Measurements from ENCODE around the gene SHISA7.
"Not testable (repeated sequence)": the region's sequence is repeated elsewhere in the genome, so short reads cannot be mapped to it uniquely, and the experiment has no call there.

The SHISA7 gene

GRCh38 chr19:55462722-55463121 is 19.6 kb upstream of the SHISA7 start:
- no peak for DNase-seq

GRCh38 chr19:55461974-55462626 is 19.0 kb upstream of the SHISA7 start:
- DNase-seq, result no peak

- peak; percentile 100 for DNase-seq
These were observed 18.3 kb upstream of the SHISA7 start, which contains the start of gene ISOC2 for GRCh38 chr19:55461259-55461973. TSS of gene ISOC2 (minus strand) at chr19:55461642. CDS start at chr19:55456486, 5,156 bp downstream.

GRCh38 chr19:55460670-55461258 is 17.7 kb upstream of the SHISA7 start:
- no peak for DNase-seq

GRCh38 chr19:55459950-55460657 is 17.0 kb upstream of the SHISA7 start:
- DNase-seq, result no peak

- no peak for DNase-seq
These were observed 16.4 kb upstream of the SHISA7 start for GRCh38 chr19:55459551-55459949.

- no peak for DNase-seq
These were observed 14.8 kb upstream of the SHISA7 start for GRCh38 chr19:55457683-55458457.

- no peak for DNase-seq
These were observed 13.2 kb upstream of the SHISA7 start for GRCh38 chr19:55456347-55456746.

- no peak for DNase-seq
These were observed 12.6 kb upstream of the SHISA7 start for GRCh38 chr19:55455576-55456235.

GRCh38 chr19:55454787-55455243 is 11.7 kb upstream of the SHISA7 start:
- DNase-seq, result peak; percentile 29

GRCh38 chr19:55453511-55454260 is 10.6 kb upstream of the SHISA7 start:
- no peak for DNase-seq

- DNase-seq, result no peak
These were observed 9.7 kb upstream of the SHISA7 start for GRCh38 chr19:55452749-55453346.

GRCh38 chr19:55451965-55452748 is 9.1 kb upstream of the SHISA7 start:
- no peak for DNase-seq

- DNase-seq, result no peak
These were observed 8.3 kb upstream of the SHISA7 start for GRCh38 chr19:55451163-55451964.

GRCh38 chr19:55449469-55449868 is 6.4 kb upstream of the SHISA7 start:
- DNase-seq, result no peak

- not testable (repeated sequence) for DNase-seq
These were observed 5.0 kb upstream of the SHISA7 start for GRCh38 chr19:55448175-55448490.

- no peak for DNase-seq
These were observed 4.5 kb upstream of the SHISA7 start for GRCh38 chr19:55447421-55448174.

GRCh38 chr19:55446060-55446459 is 3.0 kb upstream of the SHISA7 start:
- DNase-seq, result no peak
